Fibroblast of villous mesenchyme (primary cell): Measurements from ENCODE around the gene G3BP1. TPM values are rescaled to one million over a fixed set of nuclear protein-coding genes. Genes with fewer than 3 reads are reported as not detected.
"Not testable (repeated sequence)": the region's sequence is repeated elsewhere in the genome, so short reads cannot be mapped to it uniquely, and the experiment has no call there.

Experiments used
- DNase-seq: peaks from one replicate; pipeline ENCODE4 v3.0.0-alpha.2; 2010; ENCODE audit warnings: low read depth
- H3K4me3 ChIP-seq: 2 replicates; pipeline ENCODE4 v1.5.1; 2011; ENCODE audit warnings: low read depth, mild to moderate bottlenecking, low read length
- CTCF ChIP-seq: IDR thresholded peaks from 2 replicates; pipeline ENCODE4 v1.5.1; 2012; ENCODE audit warnings: low read depth, mild to moderate bottlenecking, low read length; ENCODE audit not compliant: insufficient read depth
- total RNA-seq: library from RNA; depleted of rRNA; stranded (reverse); fragments of >200 nt; gene quantifications from 2 replicates; pipeline ENCODE4 v1.2.3, GENCODE V29; 2012

Gene G3BP1
- total RNA-seq, 1 donor = 244 TPM

- no peak overlapping the region for H3K4me3 ChIP-seq
- no peak for DNase-seq
- TF ChIP-seq CTCF = no peak
These were observed 75.0 kb downstream of the G3BP1 start for GRCh38 chr5:151846765-151847164.

GRCh38 chr5:151847871-151848270 is 76.1 kb downstream of the G3BP1 start:
- TF ChIP-seq CTCF = no peak
- no peak for DNase-seq
- H3K4me3 ChIP-seq = no peak overlapping the region

DNA sequence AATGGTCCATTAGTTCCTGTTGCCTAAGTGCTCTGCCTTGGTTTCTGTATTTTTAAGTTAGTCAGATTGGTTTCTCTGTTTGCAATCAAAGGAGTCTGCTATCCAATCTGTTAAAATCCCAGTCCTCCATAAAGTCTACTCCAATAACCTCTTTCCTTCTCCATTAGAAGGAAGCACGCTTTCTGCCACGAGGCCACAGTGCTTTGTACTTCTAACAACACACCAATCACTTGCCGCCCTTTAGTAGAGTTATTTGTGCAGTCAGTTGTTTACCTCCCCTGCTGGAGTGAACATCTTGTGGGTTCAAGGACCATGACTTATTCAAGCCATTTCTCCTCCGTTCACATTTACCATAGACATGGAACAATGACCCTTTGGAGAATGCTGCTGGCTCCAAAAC is 83.9 kb downstream of the G3BP1 start:
- no peak for DNase-seq
- no peak for TF ChIP-seq CTCF
- H3K4me3 ChIP-seq = no peak overlapping the region

- DNase-seq = no peak
- H3K4me3 ChIP-seq = no peak overlapping the region
- TF ChIP-seq CTCF = no peak
These were observed 85.1 kb downstream of the G3BP1 start for GRCh38 chr5:151856861-151857260.

GRCh38 chr5:151860867-151861266 is 89.1 kb downstream of the G3BP1 start:
- not testable (repeated sequence) for DNase-seq, H3K4me3 ChIP-seq

Other genes with a start within 250 kb of the G3BP1 start
- under 0.01 TPM in 1 of 2 replicates, not detected in the other for gene FAT2, start 180.6 kb upstream of the G3BP1 start, total RNA-seq
- 1,969 and 2,230 TPM in 2 replicates for gene SPARC, start 85.0 kb upstream of the G3BP1 start, total RNA-seq
- gene ATOX1, start 13.3 kb upstream of the G3BP1 start, total RNA-seq = 44.9 and 59.6 TPM in 2 replicates
- gene GLRA1, start 152.9 kb downstream of the G3BP1 start, total RNA-seq = not detected in 2 replicates